MV-4-11 (cell line): ENCODE data around the gene CORO2B.
"Not testable (repeated sequence)": the region's sequence is repeated elsewhere in the genome, so short reads cannot be mapped to it uniquely, and the experiment has no call there.

Source experiments
- DNase-seq: peaks from one replicate; lab custom pipeline; 2025; lab: John Stamatoyannopoulos, UW

Gene CORO2B

GRCh38 chr15:68726246-68726645, 147.5 kb downstream of the CORO2B start:
- DNase-seq: no peak

GRCh38 chr15:68729789-68730411, 151.1 kb downstream of the CORO2B start:
- no peak for DNase-seq

GRCh38 chr15:68730471-68730919, 151.7 kb downstream of the CORO2B start:
- DNase-seq: peak; percentile 27

- DNase-seq: no peak
These were observed 152.4 kb downstream of the CORO2B start for GRCh38 chr15:68730976-68731897.

GRCh38 chr15:68732451-68732850, 153.7 kb downstream of the CORO2B start:
- no peak for DNase-seq

GRCh38 chr15:68733666-68734065, 154.9 kb downstream of the CORO2B start:
- no peak for DNase-seq

- DNase-seq: no peak
These were observed 155.6 kb downstream of the CORO2B start for GRCh38 chr15:68734352-68734751.

GRCh38 chr15:68734881-68735280, 156.1 kb downstream of the CORO2B start:
- DNase-seq: no peak

- no peak for DNase-seq
These were observed 156.8 kb downstream of the CORO2B start for GRCh38 chr15:68735610-68736009.

GRCh38 chr15:68739390-68740080, 160.7 kb downstream of the CORO2B start:
- DNase-seq: no peak

GRCh38 chr15:68743256-68743655, 164.5 kb downstream of the CORO2B start:
- no peak for DNase-seq

- DNase-seq: no peak
These were observed 170.6 kb downstream of the CORO2B start for GRCh38 chr15:68749365-68749764.

GRCh38 chr15:68749793-68750192, 171.0 kb downstream of the CORO2B start:
- DNase-seq: no peak

GRCh38 chr15:68751622-68752021, 172.8 kb downstream of the CORO2B start:
- no peak for DNase-seq

GRCh38 chr15:68755731-68756130, 176.9 kb downstream of the CORO2B start:
- no peak for DNase-seq

- DNase-seq: not testable (repeated sequence)
These were observed 181.3 kb downstream of the CORO2B start for GRCh38 chr15:68759982-68760579.

GRCh38 chr15:68763063-68763462, 184.3 kb downstream of the CORO2B start:
- DNase-seq: no peak

GRCh38 chr15:68764090-68764489, 185.3 kb downstream of the CORO2B start:
- DNase-seq: no peak

- no peak for DNase-seq
These were observed 187.0 kb downstream of the CORO2B start for GRCh38 chr15:68765602-68766368.

GRCh38 chr15:68767833-68768232, 189.0 kb downstream of the CORO2B start:
- no peak for DNase-seq

GRCh38 chr15:68768321-68768720, 189.5 kb downstream of the CORO2B start:
- no peak for DNase-seq
